K562 (cell line): ENCODE data around the gene ADGRL3.
"Not testable (repeated sequence)": the region's sequence is repeated elsewhere in the genome, so short reads cannot be mapped to it uniquely, and the experiment has no call there.

Experiments
- JUN ChIP-seq, 2 experiments: sonication (generic) in 1 of 2; formaldehyde crosslinking in 1 of 2; IDR thresholded peaks; 2 replicates each; pipeline versions ENCODE4 v1.6.1 to v1.8.0; 2012 to 2022; ENCODE audit warnings: borderline replicate concordance in 2 of 2, mild to moderate bottlenecking in 2 of 2, improper control_type of control experiment in 1 of 2, low read depth in 1 of 2, low read length in 1 of 2, missing genetic modification reagents in 1 of 2
- SMARCE1 ChIP-seq: fragments of 450-650 bp; IDR thresholded peaks from 2 replicates; pipeline ENCODE4 v1.7.1; 2016; ENCODE audit warnings: mild to moderate bottlenecking
- ZNF41 ChIP-seq: fragments of 250-450 bp; sonication (Bioruptor Pico); conservative IDR thresholded peaks from 2 replicates; pipeline ENCODE4 v1.4.0; 2020; ENCODE audit warnings: mild to moderate bottlenecking
- TF ChIP-seq, protein P1 (sequence below): sonication (generic); formaldehyde crosslinking; IDR thresholded peaks from 2 replicates; pipeline ENCODE4 v1.5.0; 2020; ENCODE audit warnings: missing genetic modification reagents
- TF ChIP-seq, protein P2 (sequence below), 3 experiments: IDR thresholded peaks in 2 of 3; conservative IDR thresholded peaks in 1 of 3; 2 replicates each; pipeline ENCODE4 v1.5.1; 2011 to 2012; ENCODE audit warnings: low read length in 3 of 3, mild to moderate bottlenecking in 3 of 3, control low read depth in 2 of 3, improper control_type of control experiment in 1 of 3, inconsistent platforms in 1 of 3, low read depth in 1 of 3, mixed read lengths in 1 of 3, moderate library complexity in 1 of 3; ENCODE audit not compliant: insufficient read depth in 2 of 3
- TF ChIP-seq, protein P3 (sequence below): sonication (generic); formaldehyde crosslinking; IDR thresholded peaks from 2 replicates; pipeline ENCODE4 v1.8.0; 2023; ENCODE audit warnings: mild to moderate bottlenecking, missing genetic modification reagents

DNA sequence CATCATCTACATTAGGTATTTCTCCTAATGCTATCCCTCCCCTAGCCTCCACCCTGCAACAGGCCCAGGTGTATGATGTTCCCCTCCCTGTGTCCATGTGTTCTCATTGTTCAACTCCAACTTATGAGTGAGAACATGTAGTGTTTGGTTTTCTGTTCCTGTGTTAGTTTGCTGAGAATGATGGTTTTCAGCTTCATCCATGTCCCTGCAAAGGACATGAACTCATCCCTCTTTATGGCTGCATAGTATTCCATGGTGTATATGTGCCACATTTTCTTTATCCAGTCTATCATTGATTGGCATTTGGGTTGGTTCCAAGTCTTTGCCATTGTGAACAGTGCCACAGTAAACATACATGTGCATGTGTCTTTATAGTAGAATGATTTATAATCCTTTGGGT is 7.0 kb downstream of the ADGRL3 start:
- TF ChIP-seq, protein P1, sequence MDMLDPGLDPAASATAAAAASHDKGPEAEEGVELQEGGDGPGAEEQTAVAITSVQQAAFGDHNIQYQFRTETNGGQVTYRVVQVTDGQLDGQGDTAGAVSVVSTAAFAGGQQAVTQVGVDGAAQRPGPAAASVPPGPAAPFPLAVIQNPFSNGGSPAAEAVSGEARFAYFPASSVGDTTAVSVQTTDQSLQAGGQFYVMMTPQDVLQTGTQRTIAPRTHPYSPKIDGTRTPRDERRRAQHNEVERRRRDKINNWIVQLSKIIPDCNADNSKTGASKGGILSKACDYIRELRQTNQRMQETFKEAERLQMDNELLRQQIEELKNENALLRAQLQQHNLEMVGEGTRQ (CRISPR knock-in tag): not testable (repeated sequence)
- TF ChIP-seq, protein P2, sequence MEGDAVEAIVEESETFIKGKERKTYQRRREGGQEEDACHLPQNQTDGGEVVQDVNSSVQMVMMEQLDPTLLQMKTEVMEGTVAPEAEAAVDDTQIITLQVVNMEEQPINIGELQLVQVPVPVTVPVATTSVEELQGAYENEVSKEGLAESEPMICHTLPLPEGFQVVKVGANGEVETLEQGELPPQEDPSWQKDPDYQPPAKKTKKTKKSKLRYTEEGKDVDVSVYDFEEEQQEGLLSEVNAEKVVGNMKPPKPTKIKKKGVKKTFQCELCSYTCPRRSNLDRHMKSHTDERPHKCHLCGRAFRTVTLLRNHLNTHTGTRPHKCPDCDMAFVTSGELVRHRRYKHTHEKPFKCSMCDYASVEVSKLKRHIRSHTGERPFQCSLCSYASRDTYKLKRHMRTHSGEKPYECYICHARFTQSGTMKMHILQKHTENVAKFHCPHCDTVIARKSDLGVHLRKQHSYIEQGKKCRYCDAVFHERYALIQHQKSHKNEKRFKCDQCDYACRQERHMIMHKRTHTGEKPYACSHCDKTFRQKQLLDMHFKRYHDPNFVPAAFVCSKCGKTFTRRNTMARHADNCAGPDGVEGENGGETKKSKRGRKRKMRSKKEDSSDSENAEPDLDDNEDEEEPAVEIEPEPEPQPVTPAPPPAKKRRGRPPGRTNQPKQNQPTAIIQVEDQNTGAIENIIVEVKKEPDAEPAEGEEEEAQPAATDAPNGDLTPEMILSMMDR (IDR thresholded peaks at IDR 0.05 in 2 of 3, conservative IDR thresholded peaks at IDR 0.05 in 1 of 3; ENCODE audit: insufficient read depth in 2 of 3, low read depth in 1 of 3, low read length in 3 of 3): not testable (repeated sequence)
- TF ChIP-seq ZNF41 (CRISPR knock-in tag); SMARCE1; JUN (IDR thresholded peaks at IDR 0.05; ENCODE audit: borderline replicate concordance, low read depth, low read length); JUN (CRISPR knock-in tag; IDR thresholded peaks at IDR 0.05; ENCODE audit: borderline replicate concordance): not testable (repeated sequence)
- TF ChIP-seq, protein P3, sequence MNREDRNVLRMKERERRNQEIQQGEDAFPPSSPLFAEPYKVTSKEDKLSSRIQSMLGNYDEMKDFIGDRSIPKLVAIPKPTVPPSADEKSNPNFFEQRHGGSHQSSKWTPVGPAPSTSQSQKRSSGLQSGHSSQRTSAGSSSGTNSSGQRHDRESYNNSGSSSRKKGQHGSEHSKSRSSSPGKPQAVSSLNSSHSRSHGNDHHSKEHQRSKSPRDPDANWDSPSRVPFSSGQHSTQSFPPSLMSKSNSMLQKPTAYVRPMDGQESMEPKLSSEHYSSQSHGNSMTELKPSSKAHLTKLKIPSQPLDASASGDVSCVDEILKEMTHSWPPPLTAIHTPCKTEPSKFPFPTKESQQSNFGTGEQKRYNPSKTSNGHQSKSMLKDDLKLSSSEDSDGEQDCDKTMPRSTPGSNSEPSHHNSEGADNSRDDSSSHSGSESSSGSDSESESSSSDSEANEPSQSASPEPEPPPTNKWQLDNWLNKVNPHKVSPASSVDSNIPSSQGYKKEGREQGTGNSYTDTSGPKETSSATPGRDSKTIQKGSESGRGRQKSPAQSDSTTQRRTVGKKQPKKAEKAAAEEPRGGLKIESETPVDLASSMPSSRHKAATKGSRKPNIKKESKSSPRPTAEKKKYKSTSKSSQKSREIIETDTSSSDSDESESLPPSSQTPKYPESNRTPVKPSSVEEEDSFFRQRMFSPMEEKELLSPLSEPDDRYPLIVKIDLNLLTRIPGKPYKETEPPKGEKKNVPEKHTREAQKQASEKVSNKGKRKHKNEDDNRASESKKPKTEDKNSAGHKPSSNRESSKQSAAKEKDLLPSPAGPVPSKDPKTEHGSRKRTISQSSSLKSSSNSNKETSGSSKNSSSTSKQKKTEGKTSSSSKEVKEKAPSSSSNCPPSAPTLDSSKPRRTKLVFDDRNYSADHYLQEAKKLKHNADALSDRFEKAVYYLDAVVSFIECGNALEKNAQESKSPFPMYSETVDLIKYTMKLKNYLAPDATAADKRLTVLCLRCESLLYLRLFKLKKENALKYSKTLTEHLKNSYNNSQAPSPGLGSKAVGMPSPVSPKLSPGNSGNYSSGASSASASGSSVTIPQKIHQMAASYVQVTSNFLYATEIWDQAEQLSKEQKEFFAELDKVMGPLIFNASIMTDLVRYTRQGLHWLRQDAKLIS (CRISPR knock-in tag): not testable (repeated sequence)
